GM12878 (cell line): Measurements from ENCODE around the gene PAK5.

Experiments used
- CHD1 ChIP-seq: IDR thresholded peaks from 2 replicates; pipeline ENCODE4 v1.6.1; 2012; ENCODE audit warnings: low read depth, low read length, improper control_type of control experiment
- EZH2 ChIP-seq: IDR thresholded peaks from 2 replicates; pipeline ENCODE4 v1.6.1; 2012; ENCODE audit warnings: low read depth, mild to moderate bottlenecking, control low read depth, inconsistent platforms, low read length, borderline replicate concordance; ENCODE audit not compliant: control insufficient read depth
- HDGF ChIP-seq: fragments of 450-650 bp; IDR thresholded peaks from 2 replicates; pipeline ENCODE4 v1.6.1; 2016; ENCODE audit warnings: antibody characterized with exemption
- NR2C2 ChIP-seq: IDR thresholded peaks from 2 replicates; pipeline ENCODE4 v1.6.1; 2011; ENCODE audit warnings: borderline replicate concordance, low read depth; ENCODE audit not compliant: control insufficient read depth, insufficient read length
- NRF1 ChIP-seq: conservative IDR thresholded peaks from 2 replicates; pipeline ENCODE4 v1.6.1; 2011; ENCODE audit warnings: mild to moderate bottlenecking, low read depth, low read length, improper control_type of control experiment
- SREBF1 ChIP-seq: IDR thresholded peaks from 2 replicates; pipeline ENCODE4 v1.6.1; 2012; ENCODE audit warnings: mild to moderate bottlenecking, low read length
- SUZ12 ChIP-seq: fragments of 200-600 bp; sonication (generic); IDR thresholded peaks from one replicate; pipeline ENCODE4 v1.6.1; 2018; ENCODE audit warnings: antibody characterized with exemption, mild to moderate bottlenecking; ENCODE audit not compliant: unreplicated experiment
- TF ChIP-seq, protein P1 (sequence below): fragments of 450-650 bp; IDR thresholded peaks from 2 replicates; pipeline ENCODE4 v1.6.1; 2017; ENCODE audit warnings: mild to moderate bottlenecking, moderate library complexity
- TF ChIP-seq, protein P2 (sequence below), 3 experiments: IDR thresholded peaks in 2 of 3; conservative IDR thresholded peaks in 1 of 3; 2 replicates each; pipeline ENCODE4 v1.5.1; 2011; ENCODE audit warnings: low read depth in 3 of 3, low read length in 3 of 3, mild to moderate bottlenecking in 3 of 3, control low read depth in 2 of 3, moderate library complexity in 2 of 3, inconsistent platforms in 1 of 3, mixed read lengths in 1 of 3; ENCODE audit not compliant: control insufficient read depth in 2 of 3, insufficient read depth in 1 of 3; ENCODE audit errors: extremely low read depth in 1 of 3
- TF ChIP-seq, protein P3 (sequence below): IDR thresholded peaks from 2 replicates; pipeline ENCODE4 v1.6.1; 2011; ENCODE audit warnings: low read depth, low read length, improper control_type of control experiment, borderline replicate concordance

DNA sequence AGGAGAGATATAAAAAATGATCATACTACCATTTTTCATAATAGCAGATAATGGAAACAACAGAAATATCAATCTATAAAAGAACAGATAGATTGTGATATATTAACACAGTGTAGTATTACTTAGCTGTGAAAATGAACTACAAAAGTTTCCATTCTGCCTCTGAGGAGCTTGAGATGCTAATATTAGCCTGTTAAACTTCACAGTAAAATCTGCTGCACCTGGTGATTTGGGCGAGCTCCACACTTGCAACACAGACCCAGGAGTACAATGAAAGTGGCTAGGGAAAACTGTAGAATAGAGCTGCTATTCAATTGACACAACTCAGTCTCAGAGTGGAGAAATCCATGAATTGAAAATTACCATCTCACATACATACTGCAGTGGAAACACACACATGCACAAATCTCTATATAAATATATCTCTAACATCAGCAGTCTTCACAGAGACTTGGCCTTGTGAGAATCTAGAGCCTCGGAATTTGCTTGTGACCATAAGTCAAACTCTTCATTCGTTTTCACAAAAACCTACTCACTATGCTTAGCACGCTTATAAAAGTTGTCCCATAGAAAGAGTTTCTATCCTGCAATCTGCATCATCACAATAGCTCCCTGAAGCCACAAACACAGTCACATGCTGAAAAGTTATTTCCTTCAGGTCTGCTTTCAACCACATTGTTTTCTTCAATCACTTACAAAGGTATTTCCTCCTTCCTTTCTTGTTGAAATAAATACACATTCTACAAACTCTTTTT, 133.0 kb downstream of the PAK5 start:
- TF ChIP-seq EZH2 = no peak
- TF ChIP-seq, protein P1, sequence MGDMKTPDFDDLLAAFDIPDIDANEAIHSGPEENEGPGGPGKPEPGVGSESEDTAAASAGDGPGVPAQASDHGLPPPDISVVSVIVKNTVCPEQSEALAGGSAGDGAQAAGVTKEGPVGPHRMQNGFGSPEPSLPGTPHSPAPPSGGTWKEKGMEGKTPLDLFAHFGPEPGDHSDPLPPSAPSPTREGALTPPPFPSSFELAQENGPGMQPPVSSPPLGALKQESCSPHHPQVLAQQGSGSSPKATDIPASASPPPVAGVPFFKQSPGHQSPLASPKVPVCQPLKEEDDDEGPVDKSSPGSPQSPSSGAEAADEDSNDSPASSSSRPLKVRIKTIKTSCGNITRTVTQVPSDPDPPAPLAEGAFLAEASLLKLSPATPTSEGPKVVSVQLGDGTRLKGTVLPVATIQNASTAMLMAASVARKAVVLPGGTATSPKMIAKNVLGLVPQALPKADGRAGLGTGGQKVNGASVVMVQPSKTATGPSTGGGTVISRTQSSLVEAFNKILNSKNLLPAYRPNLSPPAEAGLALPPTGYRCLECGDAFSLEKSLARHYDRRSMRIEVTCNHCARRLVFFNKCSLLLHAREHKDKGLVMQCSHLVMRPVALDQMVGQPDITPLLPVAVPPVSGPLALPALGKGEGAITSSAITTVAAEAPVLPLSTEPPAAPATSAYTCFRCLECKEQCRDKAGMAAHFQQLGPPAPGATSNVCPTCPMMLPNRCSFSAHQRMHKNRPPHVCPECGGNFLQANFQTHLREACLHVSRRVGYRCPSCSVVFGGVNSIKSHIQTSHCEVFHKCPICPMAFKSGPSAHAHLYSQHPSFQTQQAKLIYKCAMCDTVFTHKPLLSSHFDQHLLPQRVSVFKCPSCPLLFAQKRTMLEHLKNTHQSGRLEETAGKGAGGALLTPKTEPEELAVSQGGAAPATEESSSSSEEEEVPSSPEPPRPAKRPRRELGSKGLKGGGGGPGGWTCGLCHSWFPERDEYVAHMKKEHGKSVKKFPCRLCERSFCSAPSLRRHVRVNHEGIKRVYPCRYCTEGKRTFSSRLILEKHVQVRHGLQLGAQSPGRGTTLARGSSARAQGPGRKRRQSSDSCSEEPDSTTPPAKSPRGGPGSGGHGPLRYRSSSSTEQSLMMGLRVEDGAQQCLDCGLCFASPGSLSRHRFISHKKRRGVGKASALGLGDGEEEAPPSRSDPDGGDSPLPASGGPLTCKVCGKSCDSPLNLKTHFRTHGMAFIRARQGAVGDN = no peak
- no peak for TF ChIP-seq NRF1
- TF ChIP-seq, protein P2, sequence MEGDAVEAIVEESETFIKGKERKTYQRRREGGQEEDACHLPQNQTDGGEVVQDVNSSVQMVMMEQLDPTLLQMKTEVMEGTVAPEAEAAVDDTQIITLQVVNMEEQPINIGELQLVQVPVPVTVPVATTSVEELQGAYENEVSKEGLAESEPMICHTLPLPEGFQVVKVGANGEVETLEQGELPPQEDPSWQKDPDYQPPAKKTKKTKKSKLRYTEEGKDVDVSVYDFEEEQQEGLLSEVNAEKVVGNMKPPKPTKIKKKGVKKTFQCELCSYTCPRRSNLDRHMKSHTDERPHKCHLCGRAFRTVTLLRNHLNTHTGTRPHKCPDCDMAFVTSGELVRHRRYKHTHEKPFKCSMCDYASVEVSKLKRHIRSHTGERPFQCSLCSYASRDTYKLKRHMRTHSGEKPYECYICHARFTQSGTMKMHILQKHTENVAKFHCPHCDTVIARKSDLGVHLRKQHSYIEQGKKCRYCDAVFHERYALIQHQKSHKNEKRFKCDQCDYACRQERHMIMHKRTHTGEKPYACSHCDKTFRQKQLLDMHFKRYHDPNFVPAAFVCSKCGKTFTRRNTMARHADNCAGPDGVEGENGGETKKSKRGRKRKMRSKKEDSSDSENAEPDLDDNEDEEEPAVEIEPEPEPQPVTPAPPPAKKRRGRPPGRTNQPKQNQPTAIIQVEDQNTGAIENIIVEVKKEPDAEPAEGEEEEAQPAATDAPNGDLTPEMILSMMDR (IDR thresholded peaks at IDR 0.05 in 2 of 3, conservative IDR thresholded peaks at IDR 0.05 in 1 of 3; ENCODE audit: control insufficient read depth in 2 of 3, extremely low read depth in 1 of 3, insufficient read depth in 1 of 3, low read depth in 3 of 3, low read length in 3 of 3) = no peak
- TF ChIP-seq, protein P3, sequence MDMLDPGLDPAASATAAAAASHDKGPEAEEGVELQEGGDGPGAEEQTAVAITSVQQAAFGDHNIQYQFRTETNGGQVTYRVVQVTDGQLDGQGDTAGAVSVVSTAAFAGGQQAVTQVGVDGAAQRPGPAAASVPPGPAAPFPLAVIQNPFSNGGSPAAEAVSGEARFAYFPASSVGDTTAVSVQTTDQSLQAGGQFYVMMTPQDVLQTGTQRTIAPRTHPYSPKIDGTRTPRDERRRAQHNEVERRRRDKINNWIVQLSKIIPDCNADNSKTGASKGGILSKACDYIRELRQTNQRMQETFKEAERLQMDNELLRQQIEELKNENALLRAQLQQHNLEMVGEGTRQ = no peak
- no peak for TF ChIP-seq HDGF
- TF ChIP-seq SREBF1 = no peak
- TF ChIP-seq SUZ12 = no peak
- no peak for TF ChIP-seq CHD1
- TF ChIP-seq NR2C2 = no peak
